Pancreas (tissue), 10 donors: ENCODE measurements around the gene ANO9. TPM values are rescaled to one million over a fixed set of nuclear protein-coding genes. Genes with fewer than 3 reads are reported as not detected.
A peak's percentile ranks its signal among the peaks of the same experiment; 100 is the strongest.

Experiments
- ATAC-seq, 4 donors: fragments of 200-7000 bp; cut with Tn5 transposase; one replicate each; pipeline versions ENCODE4 v1.8.0 to v1.9.1; 2020; ENCODE audit warnings: mild to moderate bottlenecking in 4 of 4, moderate library complexity in 4 of 4
- DNase-seq, 6 donors: peaks; one replicate each; pipeline ENCODE4 v3.0.0-alpha.2; 2020
- FAIRE-seq: peaks from 2 replicates; lab custom pipeline; 2012; peaks lifted over from hg19 to GRCh38; lab: Jason Lieb, UNC
- H3K27ac ChIP-seq, 4 donors: fragments of 200-600 bp; sonication (generic); 1 replicate in 3 of 4; 2 replicates in 1 of 4; pipeline versions ENCODE4 v1.5.0 to v1.8.0; 2020
- H3K27me3 ChIP-seq, 4 donors: fragments of 200-600 bp; one replicate each; pipeline ENCODE4 v1.8.0; 2021
- H3K36me3 ChIP-seq, 3 donors: fragments of 200-600 bp; sonication (generic) in 1 of 3; one replicate each; pipeline versions ENCODE4 v1.5.0 to v1.8.0; 2020 to 2021
- H3K4me1 ChIP-seq, 3 donors: fragments of 200-600 bp; one replicate each; pipeline ENCODE4 v1.8.0; 2021
- H3K4me3 ChIP-seq, 4 donors: fragments of 200-600 bp; sonication (generic) in 2 of 4; one replicate each; pipeline versions ENCODE4 v1.5.0 to v1.8.0; 2020 to 2021
- H3K9me3 ChIP-seq, 4 donors: fragments of 200-600 bp; one replicate each; pipeline ENCODE4 v1.8.0; 2021
- WGBS, 2 donors: extraction: QIAGEN DNeasy Blood & Tissue Kit; methylation state at CpG; one replicate each; pipeline ENCODE4 v1.1.7; 2013; 5-methylcytosine and 5-hydroxymethylcytosine counted together
- intact Hi-C, 3 donors: fragments of 100-400 bp; cut with DNase I; formaldehyde crosslinking; loops; one replicate each; pipeline versions ENCODE4 v1.11.1 to v1.14.2; 2022
- polyA plus RNA-seq, 2 donors: library from polyadenylated mRNA; stranded (reverse); fragments of 200-250 nt; gene quantifications; one replicate each; pipeline ENCODE4 v1.2.3, GENCODE V29; 2013
- total RNA-seq, 6 donors: library from RNA; stranded (reverse); fragmentation: NEBNext Ultra II Directional in 4 of 6; extraction: Animal tissue kit (Norgen Biotek cat#: 25700) in 4 of 6; gene quantifications; one replicate each; pipeline versions ENCODE4 v1.2.1 to v1.2.4, GENCODE V29; 2021 to 2023
- TF ChIP-seq, protein P1 (sequence below), 4 donors: fragments of 200-600 bp; sonication (generic) in 3 of 4; IDR thresholded peaks; one replicate each; pipeline versions ENCODE4 v1.5.0 to v1.8.0; 2021; ENCODE audit warnings: antibody characterized with exemption in 4 of 4
- donor health status: healthy with polysubstance abuse.
- donor health status: DM: no; HTN: no; CAD: no; lungs with moderate emphysema.
- donor health status: DM: no; HTN: no; CAD: no.
- donor health status: control.
- donor health status: control.
- donor health status: Bipolar disorder and iron deficiency.
- donor health status: DM: yes; HTN: yes; CAD: no.
- donor health status: DM: no; HTN: no; CAD: no.
- donor health status: DM: no; HTN: no; CAD: no.
- donor health status: DM: yes; HTN: yes; CAD: no.

Gene ANO9
- total and polyA plus RNA-seq, 8 donors, result 6.2 to 68.7 (median 14.9) TPM

DNA sequence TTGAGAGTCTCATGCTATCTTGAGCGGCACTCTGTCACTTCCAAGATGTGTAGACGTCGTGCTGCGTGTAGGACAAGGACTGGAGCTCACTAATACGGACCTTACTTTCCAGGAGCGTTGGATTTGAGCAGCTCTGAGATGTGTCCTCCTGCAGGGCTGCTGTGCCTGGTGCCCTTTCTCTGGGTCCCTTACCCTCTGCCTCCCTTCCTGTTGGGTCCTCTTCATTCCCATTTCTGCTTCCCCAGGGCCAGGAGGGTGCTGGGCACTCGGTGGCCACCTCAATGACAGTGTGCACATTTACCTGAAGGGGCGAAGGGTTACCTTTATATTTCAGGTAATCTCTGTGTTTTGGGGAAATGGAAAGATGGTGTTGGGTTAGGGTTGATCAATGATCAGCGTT is 12.2 kb upstream of the ANO9 start:
- H3K27ac ChIP-seq, result no peak overlapping the region
- H3K36me3 ChIP-seq, result no peaks in the 10 kb centered on the region
- DNase-seq, result peak in 1 of 6 donors; percentile 2
- 87 to 93% methylated on average over 9 of the region's 9 CpGs for WGBS, 2 donors
- H3K4me1 ChIP-seq, result peaks cover 3 to 11% (median 7%) of the 10 kb centered on the region in 3 donors
- FAIRE-seq, result no peak
- H3K27me3 ChIP-seq, result no peaks in the 10 kb centered on the region
- no peak overlapping the region for H3K4me3 ChIP-seq
- intact Hi-C loops, result no loop called here
- TF ChIP-seq, protein P1, sequence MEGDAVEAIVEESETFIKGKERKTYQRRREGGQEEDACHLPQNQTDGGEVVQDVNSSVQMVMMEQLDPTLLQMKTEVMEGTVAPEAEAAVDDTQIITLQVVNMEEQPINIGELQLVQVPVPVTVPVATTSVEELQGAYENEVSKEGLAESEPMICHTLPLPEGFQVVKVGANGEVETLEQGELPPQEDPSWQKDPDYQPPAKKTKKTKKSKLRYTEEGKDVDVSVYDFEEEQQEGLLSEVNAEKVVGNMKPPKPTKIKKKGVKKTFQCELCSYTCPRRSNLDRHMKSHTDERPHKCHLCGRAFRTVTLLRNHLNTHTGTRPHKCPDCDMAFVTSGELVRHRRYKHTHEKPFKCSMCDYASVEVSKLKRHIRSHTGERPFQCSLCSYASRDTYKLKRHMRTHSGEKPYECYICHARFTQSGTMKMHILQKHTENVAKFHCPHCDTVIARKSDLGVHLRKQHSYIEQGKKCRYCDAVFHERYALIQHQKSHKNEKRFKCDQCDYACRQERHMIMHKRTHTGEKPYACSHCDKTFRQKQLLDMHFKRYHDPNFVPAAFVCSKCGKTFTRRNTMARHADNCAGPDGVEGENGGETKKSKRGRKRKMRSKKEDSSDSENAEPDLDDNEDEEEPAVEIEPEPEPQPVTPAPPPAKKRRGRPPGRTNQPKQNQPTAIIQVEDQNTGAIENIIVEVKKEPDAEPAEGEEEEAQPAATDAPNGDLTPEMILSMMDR (IDR thresholded peaks at IDR 0.05), result no peak
- ATAC-seq, result no peak
- H3K9me3 ChIP-seq, result no peaks in the 10 kb centered on the region

DNA sequence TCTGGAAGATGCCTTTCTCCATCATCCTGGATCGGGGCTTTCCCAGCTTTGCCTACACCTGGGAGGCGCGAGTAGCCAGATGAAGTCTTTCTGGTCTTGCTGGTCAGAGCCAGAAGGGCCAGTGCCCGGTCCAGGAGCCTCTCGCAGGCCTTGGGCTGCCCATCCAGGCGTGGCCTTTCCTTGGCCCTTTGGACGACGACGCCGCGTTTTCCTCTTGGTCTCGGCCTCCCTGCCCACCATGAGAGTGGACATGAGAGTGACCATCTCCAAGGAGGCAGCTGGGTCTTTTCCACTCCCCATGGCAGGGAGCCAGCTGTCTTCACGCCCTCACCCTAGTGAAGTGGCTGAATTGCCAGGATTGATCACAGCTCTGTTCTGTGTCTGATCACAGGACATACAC is 11.8 kb upstream of the ANO9 start:
- peaks cover 3 to 16% (median 7%) of the 10 kb centered on the region in 3 donors for H3K4me1 ChIP-seq
- DNase-seq (peak in 1 of 6 donors; percentile 71), ATAC-seq (no peak), FAIRE-seq (no peak)
- H3K4me3 ChIP-seq, result no peak overlapping the region
- H3K9me3 ChIP-seq, result no peaks in the 10 kb centered on the region
- H3K27me3 ChIP-seq, result no peaks in the 10 kb centered on the region
- WGBS, 2 donors, result 88 to 89% methylated on average over 13 of the region's 13 CpGs
- TF ChIP-seq, protein P1 (IDR thresholded peaks at IDR 0.05), result no peak
- intact Hi-C loops, result no loop called here
- no peaks in the 10 kb centered on the region for H3K36me3 ChIP-seq
- H3K27ac ChIP-seq, result no peak overlapping the region

DNA sequence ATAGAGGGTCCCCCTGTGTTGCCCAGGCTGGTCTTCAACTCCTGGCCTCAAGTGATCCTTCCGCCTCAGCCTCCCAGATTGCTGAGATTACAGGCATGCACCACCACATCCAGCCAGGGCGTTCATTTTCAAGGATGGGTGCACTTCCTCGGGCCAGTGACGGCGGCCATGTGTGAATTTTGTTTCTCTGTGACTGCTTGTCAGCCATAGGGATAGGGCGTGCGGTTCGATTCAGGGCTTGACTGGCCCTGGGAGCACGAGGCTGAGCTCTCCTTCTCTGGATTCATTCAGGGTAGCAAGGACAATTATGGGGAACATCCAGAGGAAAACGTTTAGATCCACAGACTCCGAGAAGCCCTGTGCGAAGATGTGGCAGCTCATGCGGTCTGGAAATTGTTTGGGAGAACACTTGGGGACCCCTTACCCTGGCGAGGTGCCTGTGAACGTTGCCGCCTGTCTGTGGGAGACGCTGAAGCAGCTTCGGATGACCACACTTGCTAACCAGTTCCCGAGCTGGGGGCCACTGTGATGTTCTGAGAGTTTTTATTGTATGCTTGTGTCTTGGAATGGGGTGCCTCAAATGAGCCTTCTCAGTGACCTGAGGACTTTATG is 11.2 kb upstream of the ANO9 start:
- TF ChIP-seq, protein P1 (IDR thresholded peaks at IDR 0.05), result no peak
- no peaks in the 10 kb centered on the region for H3K27me3 ChIP-seq
- intact Hi-C loops, result no loop called here
- H3K36me3 ChIP-seq, result no peaks in the 10 kb centered on the region
- peaks cover 3 to 18% (median 7%) of the 10 kb centered on the region in 3 donors for H3K4me1 ChIP-seq
- 82 to 86% methylated on average over 19 of the region's 19 CpGs for WGBS, 2 donors
- no peak overlapping the region for H3K4me3 ChIP-seq
- FAIRE-seq (no peak), DNase-seq (peak in 1 of 6 donors; percentile 18), ATAC-seq (no peak)
- H3K27ac ChIP-seq, result no peak overlapping the region
- H3K9me3 ChIP-seq, result no peaks in the 10 kb centered on the region

- H3K36me3 ChIP-seq, result no peaks in the 10 kb centered on the region
- no peaks in the 10 kb centered on the region for H3K27me3 ChIP-seq
- peaks cover 3 to 18% (median 7%) of the 10 kb centered on the region in 3 donors for H3K4me1 ChIP-seq
- H3K9me3 ChIP-seq, result no peaks in the 10 kb centered on the region
- DNase-seq (peak in 2 of 6 donors; percentile 25 to 80), FAIRE-seq (no peak), ATAC-seq (no peak)
- TF ChIP-seq, protein P1 (IDR thresholded peaks at IDR 0.05), result no peak
- WGBS, 2 donors, result 91 to 93% methylated on average over 12 of the region's 12 CpGs
- intact Hi-C loops, result no loop called here
- no peak overlapping the region for H3K27ac ChIP-seq
- H3K4me3 ChIP-seq, result no peak overlapping the region
These were observed 10.5 kb upstream of the ANO9 start for GRCh38 chr11:452203-452744.

GRCh38 chr11:451738-452137 is 9.9 kb upstream of the ANO9 start:
- TF ChIP-seq, protein P1 (IDR thresholded peaks at IDR 0.05), result no peak
- intact Hi-C loops, result no loop called here
- H3K9me3 ChIP-seq, result no peaks in the 10 kb centered on the region
- DNase-seq, result peak in 3 of 6 donors; percentile 39 to 77 (median 56)
- ATAC-seq, result no peak
- no peak for FAIRE-seq
- H3K4me3 ChIP-seq, result peak overlapping the region in 2 of 4 donors; percentile 98 to 99
- no peaks in the 10 kb centered on the region for H3K36me3 ChIP-seq
- 83 to 91% methylated on average over 14 of the region's 14 CpGs for WGBS, 2 donors
- H3K4me1 ChIP-seq, result peaks cover 3 to 18% (median 7%) of the 10 kb centered on the region in 3 donors
- no peaks in the 10 kb centered on the region for H3K27me3 ChIP-seq
- H3K27ac ChIP-seq, result no peak overlapping the region
